Parathyroid adenoma (tissue), 2 donors: ENCODE data around the gene PRR7.

Experiments
- H2AFZ ChIP-seq: fragments of 300-600 bp; sonication (generic); one replicate; pipeline ENCODE4 v1.7.0; 2017; ENCODE audit warnings: antibody characterized with exemption, mild to moderate bottlenecking
- H3K27ac ChIP-seq: fragments of 300-600 bp; sonication (generic); one replicate; pipeline ENCODE4 v1.7.0; 2017
- H3K27me3 ChIP-seq: fragments of 300-600 bp; sonication (generic); one replicate; pipeline ENCODE4 v1.7.0; 2017; ENCODE audit warnings: low read length; ENCODE audit not compliant: control insufficient read depth, insufficient read depth
- H3K36me3 ChIP-seq: fragments of 300-600 bp; sonication (generic); one replicate; pipeline ENCODE4 v1.7.0; 2017; ENCODE audit warnings: low read length; ENCODE audit not compliant: control insufficient read depth, insufficient read depth
- H3K4me1 ChIP-seq: fragments of 300-600 bp; sonication (generic); one replicate; pipeline ENCODE4 v1.7.0; 2017; ENCODE audit warnings: control low read depth
- H3K4me2 ChIP-seq: fragments of 300-600 bp; sonication (generic); one replicate; pipeline ENCODE4 v1.7.0; 2017; ENCODE audit warnings: low read length
- H3K4me3 ChIP-seq: fragments of 300-600 bp; sonication (generic); one replicate; pipeline ENCODE4 v1.7.0; 2017; ENCODE audit warnings: low read depth, low read length
- H3K79me2 ChIP-seq: fragments of 300-600 bp; sonication (generic); one replicate; pipeline ENCODE4 v1.7.0; 2017; ENCODE audit warnings: control low read depth
- H3K9ac ChIP-seq: fragments of 300-600 bp; sonication (generic); one replicate; pipeline ENCODE4 v1.7.0; 2017; ENCODE audit warnings: mild to moderate bottlenecking
- H3K9me3 ChIP-seq: fragments of 300-600 bp; sonication (generic); one replicate; pipeline ENCODE4 v1.7.0; 2017; ENCODE audit warnings: low read length; ENCODE audit not compliant: control insufficient read depth
- TF ChIP-seq, protein P1 (sequence below): fragments of 300-600 bp; sonication (generic); IDR thresholded peaks from one replicate; pipeline ENCODE4 v1.7.0; 2017; ENCODE audit warnings: antibody characterized with exemption, mild to moderate bottlenecking
- donor health status: primary hyperparathyroidism.

PRR7 gene

GRCh38 chr5:177469750-177470525 lies 23.3 kb downstream of the PRR7 start:
- Histone ChIP-seq H3K27ac (no peak overlapping the region), H3K79me2 (peaks cover 24% of the 10 kb centered on the region), H3K9ac (no peak overlapping the region)

DNA sequence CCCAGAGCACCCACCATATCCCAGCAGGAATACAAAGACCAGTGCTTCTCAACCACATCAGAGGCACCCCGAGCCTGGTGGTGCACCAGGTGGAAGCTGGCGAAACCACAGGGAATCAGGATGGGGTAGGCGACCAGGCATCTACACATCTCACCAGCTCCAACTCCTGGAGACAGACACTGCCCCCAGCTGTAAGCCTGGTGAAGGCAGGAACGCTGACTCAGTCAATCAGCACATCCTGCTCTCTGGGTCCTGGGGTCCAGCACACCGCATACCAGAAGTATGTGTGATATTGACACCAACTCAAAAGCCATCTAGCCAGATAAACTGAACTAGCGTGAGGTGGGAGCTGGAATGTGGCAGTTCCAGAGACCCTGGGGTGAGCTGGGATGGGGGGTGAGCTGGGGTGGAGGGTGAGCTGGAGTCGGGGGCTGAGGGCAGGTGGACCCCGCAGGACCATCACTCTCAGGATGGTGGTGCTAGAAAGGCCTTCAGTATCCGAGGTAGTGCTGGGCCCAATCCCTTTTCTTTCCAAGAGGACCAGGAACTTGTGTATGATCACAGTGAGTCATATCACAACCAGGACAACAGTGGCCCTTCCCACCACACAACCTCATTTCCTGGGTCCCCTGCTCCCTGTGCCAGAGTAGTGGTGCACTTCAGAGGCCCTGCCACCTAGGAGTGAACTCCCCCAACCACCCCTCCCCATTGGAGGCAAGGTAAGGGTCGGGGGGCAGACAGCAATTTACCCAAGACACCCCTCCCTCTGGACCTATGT lies 24.3 kb downstream of the PRR7 start:
- TF ChIP-seq, protein P1, sequence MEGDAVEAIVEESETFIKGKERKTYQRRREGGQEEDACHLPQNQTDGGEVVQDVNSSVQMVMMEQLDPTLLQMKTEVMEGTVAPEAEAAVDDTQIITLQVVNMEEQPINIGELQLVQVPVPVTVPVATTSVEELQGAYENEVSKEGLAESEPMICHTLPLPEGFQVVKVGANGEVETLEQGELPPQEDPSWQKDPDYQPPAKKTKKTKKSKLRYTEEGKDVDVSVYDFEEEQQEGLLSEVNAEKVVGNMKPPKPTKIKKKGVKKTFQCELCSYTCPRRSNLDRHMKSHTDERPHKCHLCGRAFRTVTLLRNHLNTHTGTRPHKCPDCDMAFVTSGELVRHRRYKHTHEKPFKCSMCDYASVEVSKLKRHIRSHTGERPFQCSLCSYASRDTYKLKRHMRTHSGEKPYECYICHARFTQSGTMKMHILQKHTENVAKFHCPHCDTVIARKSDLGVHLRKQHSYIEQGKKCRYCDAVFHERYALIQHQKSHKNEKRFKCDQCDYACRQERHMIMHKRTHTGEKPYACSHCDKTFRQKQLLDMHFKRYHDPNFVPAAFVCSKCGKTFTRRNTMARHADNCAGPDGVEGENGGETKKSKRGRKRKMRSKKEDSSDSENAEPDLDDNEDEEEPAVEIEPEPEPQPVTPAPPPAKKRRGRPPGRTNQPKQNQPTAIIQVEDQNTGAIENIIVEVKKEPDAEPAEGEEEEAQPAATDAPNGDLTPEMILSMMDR = no peak
- Histone ChIP-seq H3K4me3 (no peak overlapping the region), H3K36me3 (no peaks in the 10 kb centered on the region), H3K4me1 (peaks cover 16% of the 10 kb centered on the region), H3K4me2 (no peak overlapping the region), H2AFZ (no peak overlapping the region), H3K27me3 (no peaks in the 10 kb centered on the region), H3K9me3 (no peaks in the 10 kb centered on the region), H3K79me2 (peaks cover 24% of the 10 kb centered on the region), H3K27ac (no peak overlapping the region), H3K9ac (no peak overlapping the region)

More at GRCh38 chr5:177469750-177470525, 23.3 kb downstream of the PRR7 start:
- no peak overlapping the region for H3K4me3 ChIP-seq
- no peaks in the 10 kb centered on the region for H3K27me3 ChIP-seq
- H3K9me3 ChIP-seq = no peaks in the 10 kb centered on the region
- TF ChIP-seq, protein P1 = no peak
- H3K36me3 ChIP-seq = no peaks in the 10 kb centered on the region
- peaks cover 16% of the 10 kb centered on the region for H3K4me1 ChIP-seq
- H2AFZ ChIP-seq = no peak overlapping the region
- no peak overlapping the region for H3K4me2 ChIP-seq

DNA sequence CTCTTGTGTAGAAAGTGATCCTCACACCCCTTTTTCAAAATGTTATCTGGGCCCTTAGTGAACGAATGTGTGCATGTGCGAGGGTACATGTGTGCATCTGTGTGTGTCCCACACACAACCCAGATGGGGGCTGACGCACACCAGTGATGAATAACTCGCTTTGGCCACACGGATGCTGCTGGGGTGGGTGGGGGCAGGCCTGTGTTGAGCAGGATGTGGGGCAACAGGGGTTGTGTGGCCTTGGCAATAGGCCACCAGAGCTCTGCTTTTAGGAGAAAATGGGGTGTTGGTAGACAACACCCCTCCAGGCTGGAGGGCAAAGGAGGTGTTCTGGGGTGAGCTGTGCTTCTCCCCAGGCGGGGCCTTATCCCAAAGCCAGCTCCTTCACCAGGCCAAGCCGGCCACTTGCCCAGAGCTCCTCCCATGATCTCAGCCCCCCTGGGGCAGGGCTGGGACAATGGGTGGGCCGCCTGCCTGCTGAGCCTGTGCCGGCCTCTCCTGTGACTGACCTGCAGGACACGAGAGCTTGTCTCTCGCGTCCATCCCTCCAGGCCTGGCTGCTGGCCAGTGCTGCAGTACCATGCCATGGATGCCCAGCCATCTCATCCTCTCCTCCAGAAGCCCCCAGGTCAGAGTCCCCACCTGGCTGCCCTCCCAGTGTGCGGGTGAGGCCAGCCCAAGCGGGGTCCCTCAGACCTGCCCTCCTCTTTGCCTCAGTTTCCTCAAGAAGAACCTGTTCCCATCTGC lies 25.2 kb downstream of the PRR7 start:
- H3K27ac ChIP-seq = no peak overlapping the region
- no peaks in the 10 kb centered on the region for H3K27me3 ChIP-seq
- H3K79me2 ChIP-seq = peaks cover 24% of the 10 kb centered on the region
- H3K9ac ChIP-seq = no peak overlapping the region
- no peak overlapping the region for H2AFZ ChIP-seq
- H3K36me3 ChIP-seq = no peaks in the 10 kb centered on the region
- H3K4me2 ChIP-seq = peak overlapping the region; percentile 83
- no peaks in the 10 kb centered on the region for H3K9me3 ChIP-seq
- TF ChIP-seq, protein P1 = no peak
- peak overlapping the region; percentile 77 for H3K4me3 ChIP-seq
- peaks cover 16% of the 10 kb centered on the region for H3K4me1 ChIP-seq

GRCh38 chr5:177472460-177473442 lies 26.1 kb downstream of the PRR7 start:
- H3K9ac ChIP-seq = peak overlapping the region; percentile 29
- peak overlapping the region; percentile 66 for H3K27ac ChIP-seq
- H3K36me3 ChIP-seq = no peaks in the 10 kb centered on the region
- TF ChIP-seq, protein P1 = no peak
- peaks cover 18% of the 10 kb centered on the region for H3K4me1 ChIP-seq
- peaks cover 24% of the 10 kb centered on the region for H3K79me2 ChIP-seq
- H3K9me3 ChIP-seq = no peaks in the 10 kb centered on the region
- peak overlapping the region; percentile 77 for H3K4me3 ChIP-seq
- no peaks in the 10 kb centered on the region for H3K27me3 ChIP-seq
- peak overlapping the region; percentile 38 for H2AFZ ChIP-seq
- peak overlapping the region; percentile 83 for H3K4me2 ChIP-seq
